CD4-positive, alpha-beta T cell treated with Interleukin-15 for 4 hours (primary cell): ENCODE results near the gene HMCN2.

Source experiments
- DNase-seq: peaks from one replicate; pipeline ENCODE4 v3.0.0-alpha.2; 2020; ENCODE audit warnings: low spot score

The HMCN2 gene

DNA sequence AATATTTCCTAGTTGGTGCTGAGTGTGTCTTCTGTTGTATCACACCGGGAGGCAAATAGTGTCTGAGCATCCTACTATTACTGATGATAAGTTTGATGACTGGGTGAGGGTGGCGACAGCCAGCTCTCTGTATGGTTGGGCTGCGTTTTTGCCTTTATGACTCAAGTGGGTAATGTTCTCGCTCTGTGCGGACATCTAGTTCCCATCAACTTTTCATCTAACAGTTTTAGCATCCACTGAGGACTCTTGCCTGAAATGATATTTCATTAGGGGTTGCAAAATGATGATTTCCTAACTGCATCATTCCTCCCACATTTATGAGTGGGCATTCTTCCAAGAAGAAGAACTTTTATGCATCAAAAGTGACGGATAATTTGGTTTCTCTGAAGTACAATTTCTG, 26.5 kb downstream of the HMCN2 start:
- DNase-seq, result no peak

DNA sequence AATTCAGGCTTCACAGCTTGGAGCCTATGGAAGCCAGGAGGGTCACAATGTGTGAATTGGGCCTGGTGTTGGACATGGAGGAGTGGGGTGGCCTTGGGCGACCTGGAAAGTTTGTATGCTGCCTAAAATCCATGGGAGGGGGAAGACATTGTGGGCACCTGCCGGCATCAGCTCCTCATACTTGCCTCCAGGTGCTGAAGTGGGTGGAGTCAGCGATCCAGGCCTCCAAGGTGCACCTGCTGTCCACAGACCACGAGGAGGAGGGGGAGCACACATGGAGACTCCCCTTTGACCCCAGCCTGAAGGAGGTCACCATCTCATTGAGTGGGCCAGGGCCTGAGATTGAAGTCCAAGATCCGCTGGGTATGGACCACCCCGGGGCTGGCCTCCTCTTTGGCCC, 29.1 kb downstream of the HMCN2 start:
- DNase-seq, result no peak

DNA sequence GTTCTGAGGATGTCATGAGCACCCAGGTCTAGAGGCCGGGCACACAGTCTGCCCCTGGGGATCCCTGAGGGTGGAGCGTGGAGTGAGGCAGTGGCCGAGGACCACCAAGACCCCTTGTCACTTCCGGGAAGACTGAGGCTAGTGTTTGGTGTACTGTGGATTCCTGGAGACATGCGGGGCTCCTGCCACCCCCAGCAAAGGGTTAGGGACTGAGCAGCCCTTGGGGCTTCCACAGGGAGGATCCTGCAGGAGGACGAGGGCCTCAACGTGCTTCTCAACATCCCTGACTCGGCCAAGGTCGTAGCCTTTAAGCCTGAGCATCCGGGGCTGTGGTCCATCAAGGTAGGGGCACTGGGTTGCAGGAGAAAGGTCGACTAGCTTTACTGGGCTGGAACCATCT, 29.9 kb downstream of the HMCN2 start:
- no peak for DNase-seq

DNA sequence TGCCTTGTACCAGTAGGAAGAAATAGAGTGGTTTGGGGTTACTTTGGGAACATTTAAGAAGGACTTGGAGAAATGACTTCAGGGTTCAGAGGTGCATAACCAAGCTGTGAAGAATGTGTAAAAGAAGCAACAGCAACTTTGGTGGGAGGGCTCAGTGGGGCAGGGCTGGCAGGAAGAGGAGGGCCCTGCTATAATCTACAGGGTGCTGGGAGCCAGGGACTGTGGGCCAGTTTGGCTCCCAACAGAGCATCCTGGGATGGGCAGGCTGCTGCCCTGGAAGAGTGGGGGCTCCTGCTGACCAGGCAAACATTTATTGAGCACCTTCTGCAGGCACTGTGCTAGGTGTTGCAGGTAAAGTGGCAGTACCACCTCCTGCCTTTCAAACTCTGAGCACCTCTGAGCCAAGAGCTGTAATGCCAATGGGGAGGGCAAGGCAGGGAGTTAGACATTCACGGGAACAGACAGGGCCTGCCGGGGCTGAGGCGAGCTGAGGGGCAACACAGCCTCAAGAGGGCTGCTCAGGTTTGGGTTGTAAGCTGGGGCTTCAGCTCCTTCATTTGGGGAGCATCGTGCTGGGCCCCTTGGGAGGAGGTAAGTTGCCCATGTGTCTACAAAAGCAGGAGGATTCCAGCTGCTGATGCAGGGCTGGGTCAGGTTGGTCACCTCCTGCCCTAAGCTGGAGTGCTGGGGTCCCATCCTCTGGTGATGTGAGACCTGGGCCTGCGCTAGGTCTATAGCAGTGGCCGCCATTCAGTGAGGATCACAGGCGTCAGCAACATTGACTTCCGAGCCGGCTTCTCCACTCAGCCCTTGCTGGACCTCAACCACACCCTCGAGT, 30.6 kb downstream of the HMCN2 start:
- no peak for DNase-seq

DNA sequence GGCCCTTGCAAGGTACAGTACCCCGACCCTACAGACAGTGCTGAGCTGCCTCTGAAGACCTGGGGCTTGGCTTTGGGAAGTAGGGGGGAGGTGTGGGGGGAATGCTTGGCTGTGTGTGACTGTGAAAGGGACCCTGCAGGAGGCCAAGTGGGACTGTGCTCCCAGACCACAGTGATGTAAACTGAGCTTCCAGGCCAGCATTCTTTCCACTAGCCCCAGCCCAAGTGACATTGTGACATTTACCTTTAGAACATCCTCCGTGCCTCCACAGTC, 31.2 kb downstream of the HMCN2 start:
- no peak for DNase-seq

DNA sequence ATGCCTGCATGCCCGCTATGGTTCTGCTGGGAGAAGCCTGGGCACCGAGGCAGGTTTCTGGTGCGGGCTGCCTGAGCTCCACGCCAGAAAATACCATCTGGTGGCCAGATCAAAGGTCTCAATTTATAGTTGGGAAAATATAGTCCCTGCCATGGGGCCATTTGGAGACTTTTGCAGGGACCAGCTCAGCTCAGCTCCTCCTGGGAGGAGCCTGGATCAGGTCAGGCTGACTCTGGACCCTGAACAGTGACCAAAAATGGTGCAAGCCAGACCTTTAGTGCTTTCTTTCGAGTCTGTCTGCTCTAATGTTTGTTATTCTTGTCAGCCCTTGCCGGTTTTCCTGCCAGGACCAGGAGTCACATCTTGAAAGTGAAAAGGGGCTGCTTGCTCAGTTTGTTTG, 31.8 kb downstream of the HMCN2 start:
- no peak for DNase-seq

DNA sequence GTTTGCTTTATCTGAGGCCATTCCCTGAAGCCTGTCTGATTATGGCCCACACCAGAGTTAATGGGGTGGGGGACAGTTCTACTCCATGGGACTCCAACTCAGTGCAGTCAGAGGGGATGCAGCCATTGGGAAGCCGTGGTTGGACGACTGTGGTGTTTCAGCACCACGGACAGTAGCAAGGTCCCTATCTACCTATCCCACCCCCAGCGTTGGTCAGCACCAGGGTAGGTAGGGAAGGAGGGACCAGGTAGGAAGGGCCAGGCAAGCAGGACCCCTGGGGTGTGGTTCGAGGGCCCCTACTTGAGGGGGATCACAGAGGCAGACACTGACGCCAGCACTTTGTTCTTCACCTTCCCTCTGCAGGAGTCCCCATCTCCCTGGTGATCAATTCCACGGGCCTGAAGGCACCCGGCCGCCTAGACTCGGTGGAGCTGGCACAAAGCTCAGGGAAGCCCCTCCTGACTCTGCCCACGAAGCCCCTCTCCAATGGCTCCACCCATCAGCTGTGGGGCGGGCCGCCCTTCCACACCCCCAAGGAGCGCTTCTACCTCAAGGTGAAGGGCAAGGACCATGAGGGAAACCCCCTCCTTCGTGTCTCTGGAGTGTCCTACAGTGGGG, 33.2 kb downstream of the HMCN2 start:
- DNase-seq, result no peak

DNA sequence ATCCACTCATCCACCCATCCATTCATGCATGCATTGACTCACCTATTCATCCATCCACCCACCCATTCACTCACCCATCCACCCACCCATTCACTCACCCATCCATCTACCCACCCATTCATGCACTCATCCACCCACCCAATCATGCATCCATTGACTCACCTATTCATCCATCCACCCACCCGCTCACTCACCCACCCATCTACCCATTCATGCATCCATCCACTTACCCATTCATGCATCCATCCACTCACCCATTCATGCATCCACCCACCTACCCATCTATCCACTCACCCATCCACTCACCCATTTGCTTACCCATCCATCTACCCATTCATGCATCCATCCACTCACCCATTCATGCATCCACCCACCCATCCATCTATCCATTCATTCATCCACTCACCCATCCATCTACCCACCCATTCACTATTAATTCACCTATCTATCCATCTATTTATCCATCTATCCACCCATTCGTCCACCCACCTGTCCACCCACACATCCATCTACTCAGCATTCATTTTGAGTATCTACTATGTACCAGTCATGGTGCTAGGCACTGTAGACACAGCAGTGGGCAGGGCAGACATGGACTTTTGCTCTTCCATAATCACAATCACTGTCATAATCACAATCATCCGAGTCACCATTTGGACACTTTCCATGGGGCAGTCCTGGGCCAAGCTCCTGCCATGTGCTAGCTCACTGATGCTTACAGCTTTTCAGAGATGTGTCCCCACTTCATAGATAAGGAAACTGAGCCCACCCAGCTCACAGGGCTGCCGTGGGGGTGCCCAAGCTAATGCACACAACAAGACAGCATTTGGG, 34.4 kb downstream of the HMCN2 start:
- DNase-seq, result no peak

DNA sequence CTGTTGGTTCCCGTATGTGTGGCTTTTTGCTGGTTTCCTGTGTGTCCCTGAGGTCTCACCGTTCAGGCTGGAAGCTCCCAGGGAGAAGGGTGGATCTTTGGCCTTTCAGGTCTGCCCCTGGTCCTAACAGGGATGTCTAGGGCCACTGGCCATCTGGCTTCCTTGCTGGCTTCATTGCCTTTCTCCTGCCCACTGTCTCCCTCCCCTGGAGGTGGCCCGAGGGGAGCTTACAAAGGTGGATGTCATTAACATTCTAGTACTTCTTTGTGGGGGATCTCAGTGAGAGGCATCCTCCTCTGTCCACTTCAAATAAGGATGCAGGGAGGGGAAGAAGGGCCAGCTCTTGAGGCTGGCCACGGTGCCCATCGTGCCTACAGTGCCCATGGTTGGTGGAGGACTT, 35.2 kb downstream of the HMCN2 start:
- DNase-seq, result no peak

DNA sequence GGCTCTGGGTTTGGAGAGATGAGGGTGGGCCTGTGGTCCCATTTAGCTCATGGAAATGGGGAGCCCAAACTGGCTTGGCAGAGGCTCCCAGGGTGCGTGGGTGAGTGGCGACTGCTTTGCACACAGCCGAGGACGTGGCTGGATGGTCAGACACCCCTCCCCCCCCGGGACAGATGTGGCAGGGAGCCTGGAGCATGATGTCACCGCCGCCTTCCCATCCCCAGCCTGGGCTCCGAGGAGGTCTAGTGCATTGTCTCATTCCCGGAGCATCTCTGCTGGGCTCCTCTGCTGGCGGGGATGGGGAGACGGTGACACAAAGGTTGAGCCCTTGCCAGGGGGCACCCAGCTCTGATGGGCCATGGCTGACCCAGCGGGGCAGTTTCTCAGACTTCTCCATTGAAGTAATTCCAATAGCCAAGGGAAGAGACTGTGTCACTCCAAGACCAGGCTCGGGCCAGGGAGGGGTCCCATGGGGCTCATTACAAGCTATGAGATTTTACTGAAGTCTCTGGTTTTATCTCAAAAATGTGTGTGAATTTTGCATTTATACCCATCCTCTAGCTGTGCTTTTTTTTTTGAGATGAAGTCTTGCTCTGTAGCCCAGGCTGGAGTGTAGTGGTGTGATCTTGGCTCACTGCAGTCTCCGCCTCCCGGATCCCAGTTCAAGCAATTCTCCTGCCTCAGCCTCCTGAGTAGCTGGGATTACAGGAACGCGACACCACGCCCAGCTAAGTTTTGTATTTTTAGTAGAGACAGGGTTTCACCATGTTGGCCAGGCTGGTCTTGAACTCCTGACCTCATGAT, 36.1 kb downstream of the HMCN2 start:
- DNase-seq, result no peak

DNA sequence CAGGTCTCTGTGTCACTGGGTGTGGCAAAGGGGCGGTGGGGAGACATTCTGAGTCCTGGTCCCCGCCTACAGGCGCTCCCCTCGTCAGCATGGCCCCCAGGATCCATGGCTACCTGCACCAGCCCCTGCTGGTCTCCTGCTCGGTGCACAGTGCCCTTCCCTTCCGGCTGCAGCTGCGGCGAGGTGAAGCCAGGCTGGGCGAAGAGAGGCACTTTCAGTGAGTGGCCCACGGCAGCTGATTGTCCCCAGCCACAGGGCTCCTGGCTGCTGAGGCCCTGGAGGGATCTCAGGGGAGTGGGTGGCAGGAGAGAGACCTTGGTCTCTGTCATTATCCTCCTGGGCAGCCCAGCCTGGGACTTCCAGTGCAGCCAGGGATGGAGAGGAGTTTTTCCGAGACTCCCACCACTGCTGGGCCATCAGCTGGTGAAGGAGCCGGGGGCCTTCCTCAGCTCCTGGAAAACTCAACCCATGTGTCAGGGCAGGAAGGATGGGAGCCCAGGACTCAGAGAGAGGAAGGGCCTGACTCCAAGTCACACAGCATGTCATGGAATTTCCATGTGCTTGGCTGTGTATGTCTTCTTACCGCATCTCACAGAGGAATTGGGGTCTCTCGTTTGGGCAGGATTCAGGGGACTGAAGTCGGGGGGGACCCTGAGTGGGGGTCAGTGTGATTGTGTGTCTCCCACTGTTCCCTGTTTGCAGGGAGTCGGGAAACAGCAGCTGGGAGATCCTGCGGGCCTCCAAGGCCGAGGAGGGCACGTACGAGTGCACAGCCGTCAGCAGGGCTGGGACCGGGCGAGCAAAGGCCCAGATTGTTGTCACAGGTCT, 37.4 kb downstream of the HMCN2 start:
- DNase-seq, result no peak

DNA sequence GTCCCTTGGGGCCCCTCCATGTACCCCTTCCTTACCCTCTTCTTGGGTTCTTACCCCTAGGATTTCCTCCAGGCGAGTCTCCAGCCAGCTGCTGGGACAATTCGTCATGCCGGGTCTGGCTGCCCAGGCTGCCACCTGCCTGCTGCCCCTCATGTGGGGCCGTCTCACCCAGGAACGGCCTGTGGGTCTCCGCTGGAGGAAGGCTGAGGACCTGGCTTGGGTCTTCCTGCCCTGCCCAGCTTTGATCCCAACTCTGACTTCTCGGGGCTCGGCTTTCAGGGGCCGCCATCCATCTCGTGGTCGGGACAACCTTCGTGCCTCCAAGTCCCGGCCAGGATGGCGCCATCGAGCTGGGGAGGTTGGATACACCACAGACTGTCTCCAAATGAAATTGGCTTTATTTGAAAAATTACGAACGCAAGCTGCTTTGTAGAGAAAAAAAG, 38.1 kb downstream of the HMCN2 start:
- DNase-seq, result no peak

DNA sequence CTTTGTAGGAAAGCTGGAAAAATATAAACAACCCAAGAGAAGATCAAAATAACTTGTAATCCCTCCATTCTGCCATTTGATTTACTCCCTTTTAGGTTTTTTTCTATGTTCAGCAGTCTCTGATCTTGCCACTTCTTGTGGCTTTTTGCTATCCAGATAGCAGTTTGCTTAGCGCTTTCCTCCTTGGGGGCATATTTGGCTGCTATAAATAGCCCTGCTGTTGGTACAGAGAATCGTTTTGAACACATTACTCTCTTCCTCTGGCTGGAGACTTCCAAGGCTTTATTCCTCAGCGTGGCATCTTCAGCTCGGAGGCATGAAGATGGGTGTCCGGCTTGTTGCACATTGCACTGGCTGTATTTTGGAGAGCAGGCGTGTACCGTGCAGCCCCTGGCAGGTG, 38.6 kb downstream of the HMCN2 start:
- no peak for DNase-seq

DNA sequence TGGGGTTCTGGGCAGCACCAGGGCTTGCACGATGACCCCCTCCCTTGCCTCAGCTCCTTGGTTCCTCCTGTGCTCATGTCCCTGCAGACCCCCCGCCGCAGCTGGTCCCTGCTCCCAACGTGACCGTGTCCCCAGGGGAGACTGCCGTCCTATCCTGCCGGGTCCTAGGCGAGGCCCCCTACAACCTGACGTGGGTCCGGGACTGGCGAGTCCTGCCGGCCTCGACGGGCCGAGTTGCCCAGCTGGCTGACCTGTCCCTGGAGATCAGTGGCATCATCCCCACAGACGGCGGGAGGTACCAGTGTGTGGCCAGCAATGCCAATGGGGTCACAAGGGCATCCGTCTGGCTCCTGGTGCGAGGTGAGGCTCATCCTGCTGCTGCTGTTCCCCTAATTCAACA, 39.1 kb downstream of the HMCN2 start:
- DNase-seq, result no peak

DNA sequence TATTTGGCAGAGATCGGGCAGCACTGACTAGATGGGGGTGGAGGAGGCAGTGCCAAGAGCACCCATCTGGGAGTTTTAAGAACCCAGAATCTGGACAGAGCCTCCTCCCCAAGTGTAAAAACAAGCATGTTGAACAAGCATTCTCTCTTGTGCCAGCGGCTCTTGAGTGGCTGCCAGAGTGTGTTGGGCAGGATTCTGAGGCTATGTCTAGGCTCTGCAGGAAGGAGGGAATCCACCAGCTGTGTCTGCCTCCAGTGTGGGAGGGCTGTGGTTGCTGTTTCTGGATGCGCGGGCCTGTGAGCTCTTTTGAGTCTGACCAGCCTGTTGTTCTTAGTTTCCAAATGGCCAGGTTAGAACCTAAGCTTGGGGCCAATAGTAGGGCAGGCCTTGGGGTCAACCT, 39.8 kb downstream of the HMCN2 start:
- DNase-seq, result no peak

DNA sequence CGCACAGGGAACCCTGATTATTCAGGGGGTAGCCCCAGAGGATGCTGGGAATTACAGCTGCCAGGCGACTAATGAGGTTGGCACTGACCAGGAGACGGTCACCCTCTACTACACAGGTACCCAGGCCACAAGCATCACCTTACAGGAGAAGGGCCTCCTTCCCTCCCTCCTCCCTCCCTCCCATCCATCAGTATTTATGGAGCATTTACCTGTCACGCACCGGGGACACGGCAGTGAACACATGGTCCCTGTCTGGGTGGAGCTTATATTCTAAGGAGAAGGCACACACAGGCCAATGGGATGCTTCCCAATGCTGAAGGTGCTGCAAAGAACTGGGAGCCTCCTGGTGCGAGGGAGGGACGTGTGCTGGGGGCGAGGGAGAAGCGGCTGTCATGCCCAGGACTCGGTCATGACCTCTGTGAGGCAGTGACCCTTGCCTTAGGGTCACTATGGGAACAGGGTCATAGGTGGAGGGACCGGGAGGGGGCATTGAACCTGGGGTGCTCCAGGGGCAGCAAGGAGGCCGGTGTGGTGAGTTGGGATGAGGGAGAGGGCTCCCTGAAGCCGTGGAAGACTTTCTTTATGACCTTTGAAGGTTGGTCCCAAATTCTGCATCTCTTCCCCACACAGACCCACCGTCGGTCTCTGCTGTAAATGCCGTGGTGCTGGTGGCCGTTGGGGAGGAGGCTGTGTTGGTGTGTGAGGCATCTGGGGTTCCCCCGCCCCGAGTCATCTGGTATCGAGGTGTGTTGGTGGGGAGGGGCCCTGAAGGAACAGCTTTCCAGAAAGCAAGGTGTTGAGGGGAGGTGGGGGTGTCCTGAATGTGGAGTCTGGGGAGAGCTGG, 41.5 kb downstream of the HMCN2 start:
- no peak for DNase-seq

DNA sequence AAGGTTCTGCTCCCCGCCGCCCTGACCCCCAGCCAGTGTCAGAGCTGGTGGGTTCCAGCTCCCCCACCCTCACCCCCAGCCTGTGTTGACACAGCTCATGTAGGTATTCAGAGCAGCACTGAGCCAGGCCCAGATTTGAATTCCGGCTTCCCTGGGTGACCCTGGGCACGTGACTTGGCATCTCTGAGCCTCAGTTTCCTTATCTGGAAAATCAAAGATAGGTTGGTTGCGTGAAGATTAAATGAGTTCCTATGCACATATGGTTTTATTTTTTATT, 42.0 kb downstream of the HMCN2 start:
- no peak for DNase-seq

DNA sequence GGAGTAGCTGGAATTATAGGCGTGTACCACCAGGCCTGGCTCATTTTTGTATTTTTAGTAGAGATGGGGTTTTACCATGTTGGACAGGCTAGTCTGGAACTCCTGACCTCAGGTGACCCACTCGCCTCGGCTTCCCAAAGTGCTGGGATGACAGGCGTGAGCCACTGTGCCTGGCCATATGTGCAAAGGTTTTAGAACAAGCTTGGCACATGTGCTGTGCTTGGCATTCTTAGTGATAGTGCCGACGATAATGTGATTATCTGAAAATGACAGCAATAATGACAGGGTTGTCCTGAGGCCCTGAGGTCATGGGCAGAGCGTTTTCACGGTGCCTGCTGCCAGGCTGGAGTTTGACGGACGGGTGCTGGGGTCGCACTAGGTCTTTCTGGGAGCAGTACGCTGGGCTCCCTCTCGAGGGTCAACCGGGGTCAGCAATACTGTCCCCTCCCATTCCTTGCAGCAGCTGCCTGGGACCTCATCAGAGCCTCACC, 42.6 kb downstream of the HMCN2 start:
- no peak for DNase-seq

DNA sequence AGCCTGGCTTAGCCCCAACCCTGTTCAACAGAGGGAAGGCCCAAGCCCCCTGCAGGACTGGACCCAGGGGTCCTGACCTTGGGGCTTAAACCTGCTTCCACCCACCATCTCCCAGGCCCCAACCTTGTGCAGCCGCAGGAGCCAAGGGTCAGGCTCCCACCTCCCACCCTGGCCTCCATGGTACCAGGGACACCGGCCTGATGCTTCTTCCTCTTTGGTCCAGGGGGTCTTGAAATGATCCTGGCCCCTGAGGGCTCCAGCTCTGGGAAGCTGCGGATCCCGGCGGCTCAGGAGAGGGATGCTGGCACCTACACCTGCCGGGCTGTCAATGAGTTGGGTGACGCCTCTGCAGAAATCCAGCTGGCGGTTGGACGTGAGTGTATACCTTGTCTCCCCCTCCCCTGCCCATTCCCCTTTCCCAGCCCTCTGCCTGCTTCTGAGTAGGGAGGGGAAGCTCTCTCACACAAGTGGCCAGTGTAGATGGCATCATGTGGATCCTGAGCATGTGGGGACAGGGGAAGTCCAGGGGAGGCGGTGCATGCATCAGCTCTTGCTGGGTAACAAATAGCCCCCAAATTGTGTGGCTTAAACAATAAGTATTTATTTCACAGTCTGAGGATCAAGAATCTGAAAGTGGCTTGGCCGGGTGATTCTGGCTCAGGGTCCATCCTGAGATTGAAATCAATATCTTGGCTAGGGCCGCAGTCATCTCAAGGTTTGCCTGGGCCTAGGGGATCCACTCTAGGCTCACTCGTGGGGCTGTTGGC, 44.3 kb downstream of the HMCN2 start:
- DNase-seq, result no peak

DNA sequence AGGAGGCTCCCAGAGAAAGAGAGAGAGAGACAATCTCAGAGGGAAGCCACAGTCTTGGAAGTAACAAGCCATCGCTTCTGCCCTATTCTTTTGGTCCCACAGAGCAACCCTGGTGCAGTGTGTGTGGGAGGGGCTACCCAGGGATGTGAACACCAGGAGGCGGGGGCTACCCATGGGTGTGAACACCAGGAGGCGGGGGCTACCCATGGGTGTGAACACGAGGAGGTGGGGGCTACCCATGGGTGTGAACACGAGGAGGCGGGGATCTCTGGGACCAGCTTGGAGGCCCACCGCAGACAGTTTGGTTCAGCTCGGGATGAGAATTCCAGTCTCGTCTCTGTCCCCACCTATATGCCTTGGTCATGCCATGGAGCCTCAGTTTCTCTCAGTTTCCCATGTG, 44.9 kb downstream of the HMCN2 start:
- DNase-seq, result no peak
